SK-N-MC (cell line): ENCODE results near the gene ING3.

Experiments used
- EZH2 ChIP-seq: fragments of 200-600 bp; sonication (generic); IDR thresholded peaks from one replicate; pipeline ENCODE4 v1.6.1; 2017; ENCODE audit warnings: antibody characterized with exemption
- POLR2AphosphoS5 ChIP-seq: IDR thresholded peaks from 2 replicates; pipeline ENCODE4 v1.6.1; 2012; ENCODE audit warnings: mild to moderate bottlenecking, low read depth, low read length, borderline replicate concordance

DNA sequence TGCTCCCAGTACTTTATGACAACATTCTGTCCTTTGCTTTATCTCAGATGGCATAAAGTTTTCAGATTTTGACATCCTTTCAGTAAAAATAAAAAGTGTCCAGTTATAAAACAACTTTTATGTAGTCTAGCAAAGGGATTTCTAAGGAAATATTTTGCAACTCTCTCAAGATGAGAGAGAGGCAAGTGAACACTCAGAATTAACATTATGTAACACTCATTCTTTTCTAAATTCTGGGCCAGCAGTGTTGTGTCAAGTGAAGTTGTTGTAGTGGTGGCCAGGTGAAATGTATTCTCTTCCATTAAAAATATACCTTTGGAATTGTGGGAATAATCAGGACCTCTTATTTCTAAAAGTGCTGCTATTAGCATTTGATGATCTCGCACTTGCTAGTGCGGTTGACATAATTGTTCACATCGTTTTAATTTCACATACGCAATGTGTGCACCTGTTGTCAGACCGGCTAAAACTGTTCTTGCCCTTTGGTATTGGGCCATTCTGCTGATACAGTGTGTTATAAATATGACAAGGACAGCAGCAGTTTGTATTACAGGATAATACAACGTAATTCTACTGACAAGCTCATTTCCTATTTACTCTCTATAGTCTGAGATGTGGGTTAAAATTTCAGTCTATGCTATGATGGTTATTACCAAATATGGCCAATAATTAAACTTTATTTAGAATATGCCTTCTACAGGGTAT, 61.7 kb downstream of the ING3 start:
- no peak for TF ChIP-seq EZH2
- TF ChIP-seq POLR2AphosphoS5 = no peak
